HEK293 (cell line): Measurements from ENCODE around the gene PLEKHG4.

Experiments used
- ATF2 ChIP-seq: fragments of 450-650 bp; formaldehyde crosslinking; IDR thresholded peaks from 2 replicates; pipeline ENCODE4 v1.5.1; 2016; ENCODE audit warnings: missing biosample characterization, missing genetic modification characterization, low read depth
- GLI2 ChIP-seq: fragments of 450-650 bp; formaldehyde crosslinking; IDR thresholded peaks from 2 replicates; pipeline ENCODE4; 2017; ENCODE audit warnings: missing biosample characterization, missing genetic modification characterization, low read depth, borderline replicate concordance
- GLI4 ChIP-seq: fragments of 450-650 bp; formaldehyde crosslinking; IDR thresholded peaks from 2 replicates; pipeline ENCODE4 v1.5.1; 2016; ENCODE audit warnings: missing biosample characterization, missing genetic modification characterization
- HOXC10 ChIP-seq: sonication (generic); formaldehyde crosslinking; IDR thresholded peaks from 2 replicates; pipeline ENCODE4 v1.8.1; 2023; ENCODE audit warnings: mild to moderate bottlenecking, missing genetic modification reagents
- KLF16 ChIP-seq: fragments of 450-650 bp; formaldehyde crosslinking; IDR thresholded peaks from 2 replicates; pipeline ENCODE4 v1.5.1; 2017; ENCODE audit warnings: missing biosample characterization, missing genetic modification characterization
- KLF17 ChIP-seq: fragments of 450-650 bp; formaldehyde crosslinking; IDR thresholded peaks from 2 replicates; pipeline ENCODE4 v1.5.1; 2016; ENCODE audit warnings: missing biosample characterization, missing genetic modification characterization
- PRDM6 ChIP-seq: fragments of 450-650 bp; formaldehyde crosslinking; IDR thresholded peaks from 2 replicates; pipeline ENCODE4 v1.5.1; 2017; ENCODE audit warnings: missing biosample characterization, missing genetic modification characterization
- RBAK ChIP-seq: fragments of 450-650 bp; formaldehyde crosslinking; IDR thresholded peaks from 2 replicates; pipeline ENCODE4 v1.5.1; 2016; ENCODE audit warnings: missing biosample characterization, missing genetic modification characterization
- REST ChIP-seq: fragments of 450-650 bp; formaldehyde crosslinking; IDR thresholded peaks from 2 replicates; pipeline ENCODE4 v1.5.1; 2016; ENCODE audit warnings: missing biosample characterization, missing genetic modification characterization
- ZBTB11 ChIP-seq: fragments of 450-650 bp; formaldehyde crosslinking; conservative IDR thresholded peaks from 2 replicates; pipeline ENCODE4 v1.5.1; 2016; ENCODE audit warnings: low read depth, missing biosample characterization, missing genetic modification characterization
- ZBTB21 ChIP-seq: fragments of 450-650 bp; formaldehyde crosslinking; IDR thresholded peaks from 2 replicates; pipeline ENCODE4 v1.5.1; 2017; ENCODE audit warnings: missing biosample characterization, missing genetic modification characterization
- ZNF174 ChIP-seq: fragments of 450-650 bp; formaldehyde crosslinking; IDR thresholded peaks from 2 replicates; pipeline ENCODE4 v1.5.0; 2017; ENCODE audit warnings: missing biosample characterization, mild to moderate bottlenecking, missing genetic modification characterization
- ZNF184 ChIP-seq: fragments of 450-650 bp; IDR thresholded peaks from 2 replicates; pipeline ENCODE4 v1.5.1; 2018; ENCODE audit warnings: missing biosample characterization, mild to moderate bottlenecking, missing genetic modification characterization
- ZNF223 ChIP-seq: fragments of 450-650 bp; formaldehyde crosslinking; IDR thresholded peaks from 2 replicates; pipeline ENCODE4 v1.5.1; 2016; ENCODE audit warnings: missing biosample characterization, missing genetic modification characterization
- ZNF23 ChIP-seq: fragments of 450-650 bp; formaldehyde crosslinking; IDR thresholded peaks from 2 replicates; pipeline ENCODE4 v1.5.1; 2016; ENCODE audit warnings: missing biosample characterization, missing genetic modification characterization, borderline replicate concordance
- ZNF239 ChIP-seq: fragments of 450-650 bp; formaldehyde crosslinking; IDR thresholded peaks from 2 replicates; pipeline ENCODE4 v1.5.1; 2016; ENCODE audit warnings: missing biosample characterization, missing genetic modification characterization
- ZNF26 ChIP-seq: fragments of 450-650 bp; formaldehyde crosslinking; IDR thresholded peaks from 2 replicates; pipeline ENCODE4 v1.5.1; 2016; ENCODE audit warnings: missing biosample characterization, missing genetic modification characterization
- ZNF324 ChIP-seq: fragments of 450-650 bp; formaldehyde crosslinking; IDR thresholded peaks from 2 replicates; pipeline ENCODE4 v1.5.1; 2016; ENCODE audit warnings: missing biosample characterization, missing genetic modification characterization
- ZNF341 ChIP-seq: fragments of 450-650 bp; formaldehyde crosslinking; IDR thresholded peaks from 2 replicates; pipeline ENCODE4; 2016; ENCODE audit warnings: low read depth, missing biosample characterization, missing genetic modification characterization
- ZNF350 ChIP-seq: fragments of 450-650 bp; formaldehyde crosslinking; IDR thresholded peaks from 2 replicates; pipeline ENCODE4 v1.5.0; 2017; ENCODE audit warnings: missing biosample characterization, mild to moderate bottlenecking, missing genetic modification characterization
- ZNF354C ChIP-seq: fragments of 450-650 bp; formaldehyde crosslinking; IDR thresholded peaks from 2 replicates; pipeline ENCODE4 v1.5.1; 2016; ENCODE audit warnings: missing biosample characterization, missing genetic modification characterization, low read depth, borderline replicate concordance
- ZNF426 ChIP-seq: fragments of 450-650 bp; formaldehyde crosslinking; IDR thresholded peaks from 2 replicates; pipeline ENCODE4 v1.5.1; 2017; ENCODE audit warnings: missing biosample characterization, missing genetic modification characterization, mild to moderate bottlenecking, inconsistent platforms, moderate library complexity
- ZNF473 ChIP-seq: fragments of 450-650 bp; formaldehyde crosslinking; IDR thresholded peaks from 2 replicates; pipeline ENCODE4 v1.5.1; 2017; ENCODE audit warnings: missing biosample characterization, missing genetic modification characterization
- ZNF600 ChIP-seq: fragments of 450-650 bp; formaldehyde crosslinking; IDR thresholded peaks from 2 replicates; pipeline ENCODE4 v1.5.1; 2016; ENCODE audit warnings: missing biosample characterization, missing genetic modification characterization
- ZNF658 ChIP-seq: fragments of 450-650 bp; formaldehyde crosslinking; IDR thresholded peaks from 2 replicates; pipeline ENCODE4; 2016; ENCODE audit warnings: missing biosample characterization, missing genetic modification characterization
- ZNF76 ChIP-seq: fragments of 450-650 bp; formaldehyde crosslinking; IDR thresholded peaks from 2 replicates; pipeline ENCODE4; 2016; ENCODE audit warnings: low read depth, missing biosample characterization, missing genetic modification characterization, borderline replicate concordance
- ZNF785 ChIP-seq: fragments of 450-650 bp; formaldehyde crosslinking; IDR thresholded peaks from 2 replicates; pipeline ENCODE4 v1.5.1; 2016; ENCODE audit warnings: missing biosample characterization, missing genetic modification characterization

PLEKHG4 gene

GRCh38 chr16:67248401-67249177 is 30.7 kb upstream of the PLEKHG4 start, which contains the start of gene SLC9A5 (continued):
- TF ChIP-seq ZBTB11 (tag by site-specific recombination): no peak
- TF ChIP-seq ZNF223: no peak
- TF ChIP-seq KLF17: 0 out of 2 replicates have a peak, but pooled peaks have one; percentile 29
- no peak for TF ChIP-seq ZNF785 (tag by site-specific recombination)
- no peak for TF ChIP-seq ZNF350 (tag by site-specific recombination)
- TF ChIP-seq GLI2 (tag by site-specific recombination): no peak
- TF ChIP-seq ZNF426 (tag by site-specific recombination): no peak
- no peak for TF ChIP-seq ATF2 (tag by site-specific recombination)
- TF ChIP-seq KLF16 (tag by site-specific recombination): no peak; the same call in 1 of the 2 replicates
- TF ChIP-seq ZNF600 (tag by site-specific recombination): no peak
- TF ChIP-seq ZNF76: peak; percentile 60; the same call in 1 of the 2 replicates
- TF ChIP-seq ZNF174: no peak
- TF ChIP-seq REST (tag by site-specific recombination): no peak
- TF ChIP-seq RBAK (tag by site-specific recombination): no peak
- no peak for TF ChIP-seq ZNF23 (tag by site-specific recombination)
- no peak for TF ChIP-seq ZNF354C (tag by site-specific recombination)
- no peak for TF ChIP-seq GLI4
- TF ChIP-seq ZNF658: no peak
- no peak for TF ChIP-seq HOXC10 (CRISPR knock-in tag)
- no peak for TF ChIP-seq ZNF239 (tag by site-specific recombination)
- no peak for TF ChIP-seq ZNF184
- no peak for TF ChIP-seq ZNF324 (tag by site-specific recombination)
- no peak for TF ChIP-seq ZBTB21 (tag by site-specific recombination)
- TF ChIP-seq ZNF341 (tag by site-specific recombination): peak; percentile 49
- TF ChIP-seq ZNF26 (tag by site-specific recombination): no peak
- TF ChIP-seq PRDM6 (tag by site-specific recombination): no peak
- TF ChIP-seq ZNF473 (tag by site-specific recombination): no peak
